Gastrocnemius medialis (tissue), 4 donors: ENCODE data around the gene C1QTNF6. TPM values are rescaled to one million over a fixed set of nuclear protein-coding genes. Genes with fewer than 3 reads are reported as not detected.

Experiments used
- ATAC-seq, 2 donors: fragments of 150-250 bp; one replicate each; pipeline ENCODE4 v1.9.1; 2016
- DNase-seq, 2 donors: peaks; one replicate each; pipeline ENCODE4 v3.0.0-alpha.2; 2019
- H3K27ac ChIP-seq, 4 donors: fragments of 200-600 bp; sonication (generic); 1 replicate in 1 of 4; 2 replicates in 3 of 4; pipeline ENCODE4 v1.5.1; 2016 to 2018; ENCODE audit warnings: mild to moderate bottlenecking in 2 of 4, moderate library complexity in 1 of 4
- H3K27me3 ChIP-seq, 3 donors: fragments of 200-600 bp; sonication (generic) in 2 of 3; 1 replicate in 1 of 3; 2 replicates in 2 of 3; pipeline versions ENCODE4 v1.5.1 to v1.6.0; 2016 to 2019; ENCODE audit warnings: mild to moderate bottlenecking in 1 of 3, moderate library complexity in 1 of 3
- H3K36me3 ChIP-seq, 2 donors: fragments of 200-600 bp; sonication (generic) in 1 of 2; one replicate each; pipeline ENCODE4 v1.5.1; 2017 to 2018
- H3K4me1 ChIP-seq, 2 donors: fragments of 200-600 bp; sonication (generic) in 1 of 2; one replicate each; pipeline ENCODE4 v1.5.1; 2016 to 2017; ENCODE audit warnings: mild to moderate bottlenecking in 2 of 2
- H3K4me3 ChIP-seq, 4 donors: fragments of 200-600 bp; sonication (generic) in 3 of 4; 1 replicate in 1 of 4; 2 replicates in 3 of 4; pipeline ENCODE4 v1.5.1; 2016 to 2019; ENCODE audit warnings: mild to moderate bottlenecking in 2 of 4
- H3K9me3 ChIP-seq, 3 donors: fragments of 200-600 bp; sonication (generic) in 2 of 3; 1 replicate in 1 of 3; 2 replicates in 2 of 3; pipeline ENCODE4 v1.5.1; 2016 to 2019
- POLR2A ChIP-seq, 2 donors: fragments of 450-650 bp; IDR thresholded peaks; one replicate each; pipeline ENCODE4 v1.6.1; 2017; ENCODE audit warnings: antibody characterized with exemption in 2 of 2, mild to moderate bottlenecking in 2 of 2, moderate library complexity in 2 of 2
- in situ Hi-C, 4 donors: fragments of 200-750 bp; cut with MboI; loops; one replicate each; pipeline versions ENCODE4 v1.15.0 to v1.8.0; 2017; ENCODE audit warnings: low sequenced_read_pairs in 4 of 4
- intact Hi-C: fragments of 100-400 bp; cut with DNase I; formaldehyde crosslinking; loops from one replicate; pipeline ENCODE4 v1.15.1; 2023; ENCODE audit warnings: low total_unique reads
- total RNA-seq, 4 donors: library from RNA; depleted of rRNA; stranded (reverse); fragments of >200 nt; gene quantifications; one replicate each; pipeline versions ENCODE4 v1.1.0 to v1.2.3, GENCODE V29; 2016
- TF ChIP-seq, protein P1 (sequence below), 5 experiments: fragments of 450-650 bp in 3 of 5; fragments of 200-600 bp in 2 of 5; sonication (generic) in 2 of 5; IDR thresholded peaks in 4 of 5; conservative IDR thresholded peaks in 1 of 5; 1 replicate in 4 of 5; 2 replicates in 1 of 5; pipeline ENCODE4 v1.5.1; 2016 to 2019; ENCODE audit warnings: antibody characterized with exemption in 5 of 5, mild to moderate bottlenecking in 3 of 5, moderate library complexity in 3 of 5

C1QTNF6 gene
- total RNA-seq, 4 donors from 2014 or later: 0.46 to 1.00 (median 0.84) TPM

GRCh38 chr22:37175414-37176281 is 12.4 kb downstream of the C1QTNF6 start:
- H3K27me3 ChIP-seq: peaks cover 0 to 13% (median 0%) of the 10 kb centered on the region in 3 donors
- H3K4me1 ChIP-seq: peaks cover 29 to 43% of the 10 kb centered on the region in 2 donors
- ATAC-seq: no peak
- intact Hi-C loops: no loop called here
- H3K9me3 ChIP-seq: no peaks in the 10 kb centered on the region
- H3K27ac ChIP-seq: peak overlapping the region in 2 of 4 donors; percentile 37 to 41
- DNase-seq: peak in 1 of 2 donors; percentile 11
- no peaks in the 10 kb centered on the region for H3K36me3 ChIP-seq
- no peak overlapping the region for H3K4me3 ChIP-seq
- no peak for TF ChIP-seq POLR2A (IDR thresholded peaks at IDR 0.05)
- TF ChIP-seq, protein P1, sequence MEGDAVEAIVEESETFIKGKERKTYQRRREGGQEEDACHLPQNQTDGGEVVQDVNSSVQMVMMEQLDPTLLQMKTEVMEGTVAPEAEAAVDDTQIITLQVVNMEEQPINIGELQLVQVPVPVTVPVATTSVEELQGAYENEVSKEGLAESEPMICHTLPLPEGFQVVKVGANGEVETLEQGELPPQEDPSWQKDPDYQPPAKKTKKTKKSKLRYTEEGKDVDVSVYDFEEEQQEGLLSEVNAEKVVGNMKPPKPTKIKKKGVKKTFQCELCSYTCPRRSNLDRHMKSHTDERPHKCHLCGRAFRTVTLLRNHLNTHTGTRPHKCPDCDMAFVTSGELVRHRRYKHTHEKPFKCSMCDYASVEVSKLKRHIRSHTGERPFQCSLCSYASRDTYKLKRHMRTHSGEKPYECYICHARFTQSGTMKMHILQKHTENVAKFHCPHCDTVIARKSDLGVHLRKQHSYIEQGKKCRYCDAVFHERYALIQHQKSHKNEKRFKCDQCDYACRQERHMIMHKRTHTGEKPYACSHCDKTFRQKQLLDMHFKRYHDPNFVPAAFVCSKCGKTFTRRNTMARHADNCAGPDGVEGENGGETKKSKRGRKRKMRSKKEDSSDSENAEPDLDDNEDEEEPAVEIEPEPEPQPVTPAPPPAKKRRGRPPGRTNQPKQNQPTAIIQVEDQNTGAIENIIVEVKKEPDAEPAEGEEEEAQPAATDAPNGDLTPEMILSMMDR (IDR thresholded peaks at IDR 0.05 in 4 of 5, conservative IDR thresholded peaks at IDR 0.05 in 1 of 5): no peak
- in situ Hi-C loops: no loop called here

GRCh38 chr22:37174964-37175363 is 13.1 kb downstream of the C1QTNF6 start:
- no peak overlapping the region for H3K4me3 ChIP-seq
- in situ Hi-C loops: no loop called here
- peaks cover 29 to 43% of the 10 kb centered on the region in 2 donors for H3K4me1 ChIP-seq
- intact Hi-C loops: no loop called here
- no peaks in the 10 kb centered on the region for H3K36me3 ChIP-seq
- no peak overlapping the region for H3K27ac ChIP-seq
- TF ChIP-seq, protein P1 (IDR thresholded peaks at IDR 0.05 in 4 of 5, conservative IDR thresholded peaks at IDR 0.05 in 1 of 5): no peak
- no peak for TF ChIP-seq POLR2A (IDR thresholded peaks at IDR 0.05)
- DNase-seq (no peak), ATAC-seq (no peak)
- H3K9me3 ChIP-seq: no peaks in the 10 kb centered on the region
- H3K27me3 ChIP-seq: peaks cover 0 to 13% (median 0%) of the 10 kb centered on the region in 3 donors

DNA sequence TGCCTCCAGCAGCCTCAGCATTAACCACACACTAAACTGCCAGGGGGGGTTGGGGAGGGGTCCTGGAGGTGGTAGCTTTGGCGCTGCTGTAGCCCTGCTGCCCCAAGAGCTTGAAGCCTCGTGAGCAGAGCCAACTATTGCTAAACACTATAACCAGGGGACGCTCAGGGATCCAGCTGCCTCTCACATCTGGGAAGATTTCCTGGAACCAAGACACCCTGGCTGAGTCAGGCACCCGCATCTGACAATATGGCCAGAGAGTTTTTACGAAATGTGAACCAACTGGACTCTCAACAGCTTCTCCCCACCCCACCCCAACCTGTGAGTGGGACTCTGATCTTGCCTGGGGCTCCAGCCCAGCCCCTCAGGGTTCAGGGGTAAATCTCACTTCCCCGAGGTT is 14.3 kb downstream of the C1QTNF6 start:
- intact Hi-C loops (no loop called here), in situ Hi-C loops (no loop called here)
- Histone ChIP-seq H3K27me3 (peaks cover 0 to 13% (median 0%) of the 10 kb centered on the region in 3 donors), H3K9me3 (no peaks in the 10 kb centered on the region), H3K36me3 (no peaks in the 10 kb centered on the region), H3K4me1 (peaks cover 26 to 34% of the 10 kb centered on the region in 2 donors), H3K27ac (no peak overlapping the region), H3K4me3 (no peak overlapping the region)
- ATAC-seq (peak in 1 of 2 donors; percentile 59), DNase-seq (peak; percentile 29 to 66)
- TF ChIP-seq POLR2A (IDR thresholded peaks at IDR 0.05): no peak
- TF ChIP-seq, protein P1 (IDR thresholded peaks at IDR 0.05 in 4 of 5, conservative IDR thresholded peaks at IDR 0.05 in 1 of 5): no peak

- Histone ChIP-seq H3K27ac (no peak overlapping the region), H3K36me3 (no peaks in the 10 kb centered on the region), H3K4me3 (no peak overlapping the region), H3K9me3 (no peaks in the 10 kb centered on the region), H3K27me3 (peaks cover 0 to 13% (median 0%) of the 10 kb centered on the region in 3 donors), H3K4me1 (peaks cover 16 to 22% of the 10 kb centered on the region in 2 donors)
- in situ Hi-C loops (no loop called here), intact Hi-C loops (no loop called here)
- no peak for TF ChIP-seq POLR2A (IDR thresholded peaks at IDR 0.05)
- TF ChIP-seq, protein P1 (IDR thresholded peaks at IDR 0.05 in 4 of 5, conservative IDR thresholded peaks at IDR 0.05 in 1 of 5): no peak
- ATAC-seq (no peak), DNase-seq (peak in 1 of 2 donors; percentile 3)
These were observed 15.5 kb downstream of the C1QTNF6 start for GRCh38 chr22:37172266-37173245.
